PC-9 (cell line): Measurements from ENCODE around the gene HOMER2.

ENCODE experiments used
- CTCF ChIP-seq: fragments of 200-600 bp; sonication (generic); conservative IDR thresholded peaks from 2 replicates; pipeline ENCODE4 v1.6.1; 2017; ENCODE audit warnings: mixed run types, antibody characterized with exemption, mild to moderate bottlenecking, moderate library complexity
- EZH2 ChIP-seq: fragments of 200-600 bp; sonication (generic); IDR thresholded peaks from 2 replicates; pipeline ENCODE4 v1.8.0; 2017; ENCODE audit warnings: antibody characterized with exemption, low read depth

DNA sequence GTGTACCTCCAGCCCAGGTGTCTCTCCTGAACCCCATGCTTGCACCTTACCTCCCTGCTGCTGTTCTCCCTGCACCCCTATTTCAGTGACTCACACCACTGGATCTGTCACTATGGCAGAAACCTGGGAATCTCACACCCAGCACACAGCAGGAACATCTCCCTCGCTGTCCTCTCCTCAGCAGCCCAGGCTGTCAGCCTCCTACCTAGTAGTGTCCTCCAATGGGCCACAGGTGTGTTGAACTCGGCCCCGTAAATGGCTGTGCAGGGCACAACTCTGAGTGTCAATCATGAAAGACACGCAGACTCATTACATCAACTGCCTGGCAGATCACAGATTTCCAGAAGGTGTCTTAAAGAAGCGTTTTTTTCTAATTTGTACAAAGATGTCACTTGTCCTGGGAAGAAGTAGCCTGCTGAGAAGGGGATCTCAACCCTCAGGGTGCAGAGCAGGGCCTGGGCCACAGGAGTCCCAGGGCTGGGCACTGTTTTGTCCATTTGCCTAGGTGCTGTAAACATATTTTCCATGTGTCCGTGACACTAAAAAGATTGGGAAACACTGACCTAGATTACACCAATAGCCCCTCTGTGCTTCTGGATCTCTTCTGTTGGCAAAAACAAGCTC is 33.8 kb downstream of the HOMER2 start:
- TF ChIP-seq CTCF (no peak), EZH2 (no peak)
